Neural crest cell (in vitro differentiated cells): ENCODE results near the gene TPCN1. TPM values are rescaled to one million over a fixed set of nuclear protein-coding genes. Genes with fewer than 3 reads are reported as not detected.

Experiments used
- DNase-seq: peaks from one replicate; pipeline ENCODE4 v3.0.0; 2021; ENCODE audit warnings: low read depth, mixed read lengths, low spot score
- H3K27ac Mint-ChIP-seq: one replicate; pipeline ENCODE4 v1.8.0; 2021; ENCODE audit warnings: mild to moderate bottlenecking, mixed read lengths; ENCODE audit not compliant: unreplicated experiment
- H3K27me3 Mint-ChIP-seq: 2 replicates; pipeline ENCODE4 v1.8.0; 2021; ENCODE audit warnings: low read depth, mild to moderate bottlenecking, mixed read lengths
- H3K36me3 Mint-ChIP-seq: 2 replicates; pipeline ENCODE4 v1.8.0; 2021; ENCODE audit warnings: low read depth, mild to moderate bottlenecking, mixed read lengths
- H3K4me1 Mint-ChIP-seq: 2 replicates; pipeline ENCODE4 v1.8.0; 2021; ENCODE audit warnings: mixed read lengths
- H3K4me3 Mint-ChIP-seq: one replicate; pipeline ENCODE4 v1.8.0; 2021; ENCODE audit warnings: mild to moderate bottlenecking, mixed read lengths
- H3K9me3 Mint-ChIP-seq: 2 replicates; pipeline ENCODE4 v1.8.0; 2021; ENCODE audit warnings: mixed read lengths
- CTCF ChIP-seq: fragments of 200-600 bp; sonication (generic); conservative IDR thresholded peaks from 2 replicates; pipeline ENCODE4 v1.5.0; 2021; ENCODE audit warnings: antibody characterized with exemption, mild to moderate bottlenecking
- total RNA-seq: library from RNA; stranded (reverse); gene quantifications from 2 replicates; pipeline ENCODE4 v1.2.1, GENCODE V29; 2021

TPCN1 gene
- total RNA-seq, 1 donor from 2014 or later, result 18.3 TPM

- Mint-ChIP-seq H3K9me3 (no peaks in the 10 kb centered on the region), H3K36me3 (peaks cover under 1% of the 10 kb centered on the region), H3K4me1 (peaks cover 14% of the 10 kb centered on the region), H3K4me3 (no peak overlapping the region), H3K27me3 (no peaks in the 10 kb centered on the region), H3K27ac (no peak overlapping the region)
- no peak for TF ChIP-seq CTCF
- DNase-seq, result no peak
Observed at GRCh38 chr12:113305281-113305856, 84.1 kb downstream of the TPCN1 start.

DNA sequence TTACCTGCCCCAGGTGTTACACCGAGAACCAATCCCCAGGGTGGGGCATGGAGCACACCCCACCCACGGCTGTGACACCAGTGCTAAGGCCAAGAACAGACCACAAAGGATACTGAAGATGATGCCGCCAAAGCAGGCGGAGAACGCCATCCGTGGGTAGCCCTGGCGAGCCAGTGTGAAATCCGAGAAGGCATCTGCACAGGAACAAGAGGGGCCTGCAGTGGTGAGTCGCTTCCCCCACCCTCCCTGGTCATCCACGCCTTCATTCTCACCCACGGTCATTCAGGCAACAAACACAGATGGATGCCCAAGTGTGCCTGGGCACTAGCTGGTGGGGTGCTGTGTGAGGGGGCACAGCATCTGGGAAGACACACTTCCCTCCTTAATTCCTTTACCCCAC, 85.1 kb downstream of the TPCN1 start:
- Mint-ChIP-seq H3K9me3 (no peaks in the 10 kb centered on the region), H3K36me3 (peaks cover 3% of the 10 kb centered on the region), H3K27ac (no peak overlapping the region), H3K27me3 (no peaks in the 10 kb centered on the region), H3K4me3 (no peak overlapping the region), H3K4me1 (peaks cover 14% of the 10 kb centered on the region)
- TF ChIP-seq CTCF, result no peak
- DNase-seq, result no peak

DNA sequence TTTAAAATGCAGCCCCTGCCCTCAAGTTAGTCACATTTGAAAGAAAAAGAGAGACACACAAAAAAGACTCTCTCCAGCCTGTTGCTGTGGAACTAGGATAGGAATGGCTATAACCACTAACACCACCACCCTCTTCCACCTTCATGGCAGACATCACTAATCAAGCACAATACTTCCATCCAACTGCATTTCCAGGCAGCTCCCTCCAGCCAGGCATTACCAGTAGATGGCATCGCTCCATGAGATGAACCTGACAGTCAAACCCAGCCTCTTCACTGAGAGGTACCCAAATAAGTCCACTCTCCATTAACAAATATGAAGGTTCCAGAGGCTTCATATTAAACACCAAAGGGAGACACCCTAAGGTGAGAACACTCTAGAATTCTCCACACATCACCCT, 89.2 kb downstream of the TPCN1 start:
- peaks cover 3% of the 10 kb centered on the region for H3K36me3 Mint-ChIP-seq
- H3K9me3 Mint-ChIP-seq, result no peaks in the 10 kb centered on the region
- H3K4me1 Mint-ChIP-seq, result peaks cover 3% of the 10 kb centered on the region
- no peak for DNase-seq
- no peak overlapping the region for H3K4me3 Mint-ChIP-seq
- peak; percentile 19 for TF ChIP-seq CTCF
- H3K27me3 Mint-ChIP-seq, result no peaks in the 10 kb centered on the region
- H3K27ac Mint-ChIP-seq, result no peak overlapping the region

DNA sequence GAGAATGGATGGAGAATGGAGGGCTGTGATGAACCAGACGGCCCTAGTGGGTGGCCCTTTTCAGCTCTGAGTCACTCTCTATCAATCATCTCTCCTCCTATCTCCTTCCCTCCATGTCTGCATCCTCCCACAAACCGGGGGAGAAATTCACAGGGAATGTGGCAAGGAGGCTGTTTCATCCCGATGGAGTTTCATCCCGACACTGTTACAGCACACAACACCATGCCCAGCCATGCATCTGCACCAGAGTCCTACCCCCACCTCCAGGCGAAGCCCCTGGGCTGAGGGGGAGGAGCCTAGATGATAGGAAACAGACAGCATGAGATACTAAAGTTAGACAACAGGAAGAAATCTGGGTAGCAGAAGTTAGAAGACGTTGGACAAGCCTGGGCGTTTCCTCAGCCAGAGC, 92.9 kb downstream of the TPCN1 start:
- TF ChIP-seq CTCF, result no peak

GRCh38 chr12:113315358-113315757, 94.1 kb downstream of the TPCN1 start:
- Mint-ChIP-seq H3K9me3 (no peaks in the 10 kb centered on the region), H3K36me3 (peaks cover 10% of the 10 kb centered on the region), H3K4me3 (no peak overlapping the region), H3K27ac (no peak overlapping the region), H3K27me3 (no peaks in the 10 kb centered on the region), H3K4me1 (peaks cover 7% of the 10 kb centered on the region)
- no peak for DNase-seq
- TF ChIP-seq CTCF, result no peak

More for the DNA sequence above, 92.9 kb downstream of the TPCN1 start:
- DNase-seq, result no peak
- Mint-ChIP-seq H3K4me1 (peaks cover 7% of the 10 kb centered on the region), H3K36me3 (peaks cover 10% of the 10 kb centered on the region), H3K9me3 (no peaks in the 10 kb centered on the region), H3K4me3 (no peak overlapping the region), H3K27me3 (no peaks in the 10 kb centered on the region), H3K27ac (peak overlapping the region; percentile 72)

DNA sequence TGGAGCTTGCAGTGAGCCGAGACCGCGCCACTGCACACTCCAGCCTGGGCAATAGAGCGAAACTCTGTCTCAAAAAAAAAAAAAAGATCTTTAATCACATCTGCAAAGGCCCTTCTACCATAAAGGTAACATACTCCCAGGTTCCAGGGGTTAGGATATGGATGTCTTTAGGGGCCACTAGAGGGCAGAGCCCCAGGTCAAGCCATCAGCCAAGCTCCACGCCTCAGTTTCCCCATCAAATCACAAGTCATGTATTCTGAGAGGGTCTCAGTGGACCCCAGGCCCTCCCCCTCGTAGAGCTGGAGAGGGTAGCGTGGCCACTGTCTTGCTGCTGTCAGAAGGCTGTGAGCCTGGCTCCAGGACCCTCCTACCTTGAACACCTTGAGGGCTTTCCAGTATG, 94.9 kb downstream of the TPCN1 start:
- TF ChIP-seq CTCF, result no peak
- no peaks in the 10 kb centered on the region for H3K9me3 Mint-ChIP-seq
- no peaks in the 10 kb centered on the region for H3K27me3 Mint-ChIP-seq
- peaks cover 7% of the 10 kb centered on the region for H3K4me1 Mint-ChIP-seq
- H3K27ac Mint-ChIP-seq, result no peak overlapping the region
- DNase-seq, result no peak
- no peak overlapping the region for H3K4me3 Mint-ChIP-seq
- peaks cover 7% of the 10 kb centered on the region for H3K36me3 Mint-ChIP-seq
